Activated CD8-positive, alpha-beta memory T cell treated with anti-CD3 and anti-CD28 coated beads, Interleukin-2, amount 50 U/mL, for 24 hours (primary cell): Measurements from ENCODE around the gene DPYD.
"Not testable (repeated sequence)": the region's sequence is repeated elsewhere in the genome, so short reads cannot be mapped to it uniquely, and the experiment has no call there.

Source experiments
- DNase-seq: peaks from one replicate; pipeline ENCODE4 v3.0.0-alpha.2; 2020; ENCODE audit errors: extremely low read depth

DPYD gene

DNA sequence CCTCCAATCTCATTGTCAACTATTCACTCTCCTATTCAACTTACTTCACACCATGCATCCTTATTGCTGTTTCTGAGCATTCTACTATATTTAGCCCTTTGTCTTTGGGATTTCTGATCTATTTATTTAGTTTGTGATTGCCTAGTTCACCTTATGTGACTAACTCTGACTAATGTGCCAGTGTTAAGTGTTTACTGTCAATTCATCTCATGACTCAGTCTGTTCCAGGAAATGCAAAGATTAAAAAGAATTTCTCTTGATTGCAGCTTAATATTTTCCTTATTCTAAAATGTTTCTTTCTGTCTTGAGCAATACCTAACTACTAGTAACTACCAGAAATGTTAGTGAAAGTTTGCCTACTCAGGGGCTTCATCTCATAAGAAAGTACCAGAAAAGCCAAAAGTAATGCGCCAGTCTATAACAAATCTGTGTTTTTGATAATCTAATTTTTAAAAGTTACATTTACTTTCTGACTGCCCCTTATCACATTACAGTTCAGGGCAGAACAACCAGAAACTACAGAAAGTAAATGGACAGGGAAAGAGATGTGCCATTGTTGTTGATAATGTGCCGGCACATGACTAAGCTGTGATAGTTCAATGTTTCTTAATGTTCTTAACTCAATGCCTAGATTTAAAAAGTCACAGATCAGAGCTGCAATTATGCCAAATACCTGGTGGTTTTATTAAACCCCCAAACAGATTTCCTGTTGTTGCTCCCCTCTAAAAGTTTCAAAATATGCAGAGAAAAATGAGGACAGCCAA lies 642.8 kb downstream of the DPYD start:
- no peak for DNase-seq

- DNase-seq: no peak
Observed at GRCh38 chr1:97271916-97272788, 648.7 kb downstream of the DPYD start.

DNA sequence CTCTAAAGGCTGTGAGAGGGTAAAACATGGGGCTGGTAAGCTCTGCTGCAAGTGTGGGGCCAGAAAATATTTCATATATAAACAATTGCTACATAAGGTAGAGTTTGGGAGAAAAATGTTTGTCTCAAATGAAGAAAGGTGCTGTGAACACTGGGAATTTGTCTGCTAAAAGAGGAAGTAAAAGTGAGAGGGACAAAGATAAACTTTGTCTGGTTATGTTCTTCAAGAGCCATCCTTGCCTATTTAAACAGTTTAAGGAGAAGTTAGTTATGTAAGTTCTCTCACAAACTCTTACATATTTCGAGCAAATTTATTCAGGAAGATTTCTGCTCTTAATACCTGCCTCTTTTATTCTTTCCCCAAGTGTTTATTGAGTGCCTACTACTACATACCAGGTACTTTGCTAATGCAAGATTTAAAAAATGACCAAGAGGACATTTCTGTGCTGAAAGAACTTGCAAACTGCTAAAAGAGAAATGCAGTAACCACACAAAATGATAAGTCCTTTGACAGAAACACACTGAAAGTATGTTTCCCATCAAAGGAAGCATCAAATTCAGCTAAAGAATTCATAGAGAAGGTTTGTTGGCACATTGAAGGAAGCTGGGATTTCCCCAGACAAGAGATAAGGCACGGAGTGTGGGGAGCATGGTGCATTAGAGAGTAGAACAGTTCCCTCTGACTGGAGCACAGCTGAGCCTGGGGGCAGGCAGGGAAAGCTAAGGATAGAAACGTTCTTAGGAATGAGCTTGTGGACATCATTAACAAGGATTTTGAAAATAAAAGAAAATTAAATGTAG lies 650.1 kb downstream of the DPYD start:
- no peak for DNase-seq

DNA sequence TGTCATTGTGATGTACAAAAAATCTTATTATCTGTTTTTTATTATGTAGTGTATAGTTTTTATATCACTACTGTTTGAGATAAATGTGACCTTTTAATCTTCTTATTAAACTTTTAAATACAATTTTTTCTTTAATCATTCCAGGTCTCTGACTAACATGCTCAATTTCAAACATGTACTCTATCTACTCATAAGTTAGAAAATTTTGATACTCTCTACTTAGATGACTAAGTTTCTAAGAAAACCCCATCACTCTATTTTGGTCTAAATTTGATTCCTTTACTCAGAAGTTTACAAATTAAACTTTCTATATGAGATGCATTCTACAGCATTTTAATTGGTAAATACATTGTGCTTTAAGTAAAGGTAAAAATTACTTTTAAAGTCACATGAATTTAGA lies 655.2 kb downstream of the DPYD start:
- DNase-seq: no peak

DNA sequence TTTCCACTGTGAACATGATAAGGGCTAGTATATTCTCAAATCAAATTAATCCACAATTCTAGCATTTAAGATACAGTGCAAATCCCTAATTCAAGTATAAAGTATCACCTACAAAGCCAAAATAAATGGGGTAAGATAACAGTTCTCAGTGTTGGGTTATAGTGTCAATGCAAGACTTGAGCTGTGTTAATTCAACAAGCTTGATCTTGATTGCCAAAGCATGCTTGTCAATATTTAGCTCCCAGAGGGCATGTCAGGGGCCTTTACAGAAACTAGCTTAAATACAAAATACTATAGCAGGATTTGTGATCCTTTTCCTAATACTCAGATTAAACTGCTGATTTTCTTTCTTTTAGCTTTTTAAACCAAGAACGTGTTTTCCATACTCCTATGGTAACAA lies 658.0 kb downstream of the DPYD start:
- no peak for DNase-seq

GRCh38 chr1:97258597-97258996 lies 662.2 kb downstream of the DPYD start:
- no peak for DNase-seq

DNA sequence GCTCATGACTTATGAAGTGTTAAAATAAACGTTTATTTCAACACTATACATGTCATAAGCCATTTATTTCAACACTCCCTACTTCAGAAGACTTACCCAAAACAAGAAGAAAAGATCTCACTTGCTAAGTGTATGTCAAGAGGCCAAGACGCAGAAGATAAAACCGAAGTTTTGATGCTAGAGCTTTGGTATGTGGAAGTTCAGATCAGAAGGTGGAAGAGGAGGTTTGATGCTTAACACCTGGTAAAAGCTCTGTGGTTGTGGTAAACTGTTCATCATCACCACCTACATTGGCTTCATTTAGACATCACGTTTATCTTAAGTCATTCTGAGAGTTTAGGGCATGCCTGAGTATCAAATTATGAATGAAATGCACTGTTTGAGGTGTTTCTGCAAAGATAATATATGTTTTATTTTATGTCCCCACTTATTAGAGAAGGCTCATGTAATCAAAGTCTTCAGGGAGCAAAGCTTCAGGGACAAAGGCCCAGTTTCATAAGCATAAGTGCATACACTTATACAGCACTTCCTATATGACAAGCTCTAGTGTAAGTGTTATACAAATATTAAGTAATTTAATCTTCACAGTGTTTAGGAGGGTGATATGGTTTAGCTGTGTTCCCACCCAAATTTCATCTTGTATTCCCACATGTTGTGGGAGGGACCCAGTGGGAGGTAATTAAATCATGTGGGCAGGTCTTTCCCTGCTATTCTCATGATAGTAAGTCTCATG lies 665.9 kb downstream of the DPYD start:
- no peak for DNase-seq

DNA sequence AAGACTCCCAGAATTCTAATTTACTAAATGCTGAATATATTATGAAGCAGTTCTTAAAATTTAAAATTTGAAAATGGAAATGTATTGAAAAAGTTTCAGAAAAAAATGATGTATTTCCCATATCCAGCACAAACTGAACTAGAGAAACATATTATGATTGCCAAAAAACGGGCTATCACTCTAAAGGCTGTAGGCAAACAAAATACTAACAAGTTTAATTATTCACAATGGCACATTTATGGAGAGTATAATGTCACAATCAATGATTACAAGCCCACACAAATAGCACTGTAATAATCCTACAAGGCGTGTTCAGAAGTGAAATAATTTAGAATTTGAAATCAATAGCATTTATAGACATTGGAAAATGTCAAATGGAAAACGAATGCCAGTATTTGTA lies 667.9 kb downstream of the DPYD start:
- no peak for DNase-seq

DNA sequence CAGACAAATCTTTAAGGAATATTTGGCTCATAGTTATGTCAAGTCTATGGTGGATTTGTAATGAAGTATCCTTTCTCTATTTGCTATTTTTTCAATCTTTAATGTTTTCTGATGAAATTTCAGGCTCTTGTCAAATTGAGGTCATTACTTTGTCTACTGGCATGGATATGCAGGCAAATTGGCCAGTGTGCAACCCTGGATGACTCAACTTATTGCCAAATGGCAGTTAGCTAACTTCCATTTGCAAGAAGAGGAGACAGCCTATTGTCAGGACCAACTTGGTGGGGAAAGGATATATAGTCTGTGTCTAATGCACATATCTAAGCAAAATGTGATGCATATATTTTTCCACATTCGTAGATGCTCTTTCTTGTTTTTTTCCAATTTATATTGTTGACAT lies 668.8 kb downstream of the DPYD start:
- DNase-seq: no peak

GRCh38 chr1:97247196-97247595 lies 673.6 kb downstream of the DPYD start:
- no peak for DNase-seq

DNA sequence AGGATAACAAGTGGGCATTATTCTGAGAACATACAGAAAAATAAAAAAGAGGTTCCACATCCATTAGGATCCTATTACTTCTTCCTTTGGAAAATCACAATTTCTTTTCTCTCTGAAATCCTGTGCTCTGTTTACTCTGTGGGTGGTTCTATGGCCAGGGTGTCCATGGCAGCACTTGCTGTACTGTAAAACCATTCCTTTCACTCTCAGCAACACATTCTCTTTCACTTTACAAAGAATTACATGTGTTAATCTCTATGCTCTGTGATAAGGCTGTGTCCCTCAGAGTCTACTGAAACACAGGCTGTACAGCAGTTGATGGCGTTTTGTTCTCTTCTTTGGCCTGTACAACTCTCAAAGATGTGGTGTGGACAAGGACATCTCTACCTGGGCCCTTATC lies 675.2 kb downstream of the DPYD start:
- no peak for DNase-seq

- no peak for DNase-seq
Observed at GRCh38 chr1:97245026-97245425, 675.8 kb downstream of the DPYD start.

- no peak for DNase-seq
Observed at GRCh38 chr1:97243973-97244560, 676.8 kb downstream of the DPYD start.

DNA sequence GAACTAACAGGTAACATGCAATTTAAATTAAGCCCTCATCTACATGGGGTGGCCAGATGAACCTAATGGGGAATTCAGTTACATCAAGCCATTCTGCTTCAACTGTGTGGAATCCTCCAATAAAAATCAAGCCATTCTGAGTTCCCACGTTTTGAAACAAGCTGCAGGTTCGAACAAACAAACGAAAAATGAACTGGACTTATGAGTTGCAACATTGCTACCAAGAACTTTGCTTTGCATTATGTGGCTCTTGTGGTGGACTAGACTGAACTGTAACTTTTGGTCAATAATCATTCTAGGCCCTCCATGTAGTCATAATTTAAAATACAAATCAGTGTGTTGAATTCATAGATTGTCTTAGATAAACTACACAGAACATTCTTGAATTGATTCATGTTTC lies 682.0 kb downstream of the DPYD start:
- DNase-seq: no peak

- DNase-seq: not testable (repeated sequence)
Observed at GRCh38 chr1:97231354-97231753, 689.5 kb downstream of the DPYD start.

DNA sequence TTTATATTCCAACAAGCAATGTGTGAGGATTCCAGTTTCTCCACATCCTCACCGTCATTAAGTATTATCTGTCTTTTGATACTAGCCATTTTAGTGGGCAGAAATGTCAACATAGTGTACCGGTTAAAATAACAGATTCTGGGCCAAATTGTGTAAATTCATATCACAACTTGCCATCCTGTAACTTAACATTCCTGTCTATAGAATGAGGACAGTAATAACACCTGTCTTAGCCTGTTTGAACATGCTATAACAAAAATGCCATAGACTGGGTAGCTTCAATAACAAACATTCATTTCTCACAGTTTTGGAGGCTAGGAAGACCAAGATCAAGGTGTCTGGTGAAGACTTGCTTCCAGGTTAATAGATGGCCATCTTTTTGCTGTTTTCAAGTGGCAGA lies 708.2 kb downstream of the DPYD start:
- DNase-seq: no peak

- DNase-seq: no peak
Observed at GRCh38 chr1:97210307-97210706, 710.5 kb downstream of the DPYD start.

DNA sequence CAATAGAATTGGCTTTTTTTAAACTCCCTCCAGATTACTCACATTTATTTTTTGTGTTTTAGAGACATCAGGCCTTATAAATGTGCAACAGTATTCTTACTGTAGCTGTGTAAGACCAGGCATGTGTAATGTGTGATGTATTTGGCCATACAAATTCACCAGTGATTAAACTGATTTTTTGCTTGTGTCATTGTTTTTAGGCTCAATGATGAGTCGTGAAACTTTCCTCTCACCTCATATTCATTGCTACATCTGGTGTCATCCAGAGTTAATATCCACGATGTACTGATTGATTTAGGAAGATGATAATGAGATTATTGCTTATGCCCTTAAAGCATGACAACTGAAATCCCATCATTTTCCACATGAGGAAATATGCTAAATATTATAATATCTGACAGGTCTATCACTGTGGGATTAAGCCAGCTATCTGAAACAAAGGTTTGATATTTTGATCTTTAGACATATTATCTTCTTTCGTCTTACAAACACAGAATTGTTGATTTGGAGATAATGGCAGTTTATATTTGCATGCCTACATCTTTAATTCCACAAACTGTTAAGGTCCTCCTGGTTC lies 711.4 kb downstream of the DPYD start:
- no peak for DNase-seq

DNA sequence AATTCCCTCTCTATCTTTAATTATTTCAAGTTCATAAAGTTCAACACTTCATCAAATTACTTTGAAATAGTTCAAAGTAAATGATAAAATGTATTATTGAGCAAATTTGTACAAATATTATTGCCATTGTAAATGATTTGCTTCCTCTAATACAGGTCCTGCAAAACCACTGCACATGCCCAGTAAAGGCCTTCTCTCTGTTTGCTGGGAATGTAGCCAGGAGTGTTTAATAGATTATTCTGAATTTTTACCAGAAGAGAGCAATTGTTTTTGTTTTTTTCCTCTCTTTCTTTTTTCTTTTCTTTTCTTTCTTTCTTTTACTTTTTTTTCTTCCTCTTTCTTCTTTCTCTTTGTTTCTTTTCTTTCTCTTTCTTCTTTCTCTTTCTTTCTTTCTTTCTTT lies 713.0 kb downstream of the DPYD start:
- no peak for DNase-seq

DNA sequence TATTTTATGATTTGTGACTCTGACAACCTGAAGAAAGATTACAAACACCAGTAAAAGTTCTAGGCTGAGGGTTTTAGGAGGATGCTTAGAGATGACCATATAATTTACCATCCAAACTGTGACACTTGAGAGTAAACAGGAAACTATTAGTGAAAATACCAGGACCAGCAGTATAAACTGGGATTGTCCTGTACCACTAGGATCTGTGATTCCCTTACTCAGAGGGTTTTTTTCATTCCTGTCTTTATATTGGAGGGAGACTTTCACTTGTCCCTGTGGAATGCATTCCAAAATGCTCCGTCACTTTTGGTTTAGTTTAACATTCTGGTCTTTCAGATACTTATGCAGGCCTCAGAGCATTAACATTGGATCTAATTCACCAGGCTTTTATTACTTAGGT lies 716.4 kb downstream of the DPYD start:
- no peak for DNase-seq
